Measurements from ENCODE around the gene SZT2.

GRCh38 chr1:43368646-43369020 is 21.1 kb upstream of the SZT2 start:
- no peak for TF ChIP-seq CTCF (conservative IDR thresholded peaks at IDR 0.05 in 1 of 2, IDR thresholded peaks at IDR 0.05 in 1 of 2; ENCODE audit: low read depth in 1 of 2, low read length in 2 of 2)
- TF ChIP-seq EZH2 (IDR thresholded peaks at IDR 0.05; ENCODE audit: low read length, missing control alignments) = no peak
